ENCODE results near the gene ALDH7A1.
"Not testable (repeated sequence)": the region's sequence is repeated elsewhere in the genome, so short reads cannot be mapped to it uniquely, and the experiment has no call there.

ALDH7A1 gene

GRCh38 chr5:126534553-126534952 lies 60.5 kb downstream of the ALDH7A1 start:
- DNase-seq (ENCODE audit: low read depth) = no peak

GRCh38 chr5:126531543-126532120 lies 63.4 kb downstream of the ALDH7A1 start:
- DNase-seq (ENCODE audit: low read depth) = no peak

GRCh38 chr5:126527892-126528291 lies 67.1 kb downstream of the ALDH7A1 start:
- DNase-seq (ENCODE audit: low read depth) = no peak

GRCh38 chr5:126527158-126527557 lies 67.9 kb downstream of the ALDH7A1 start:
- no peak for DNase-seq (ENCODE audit: low read depth)

- DNase-seq (ENCODE audit: low read depth) = no peak
Observed at GRCh38 chr5:126526493-126526892, 68.5 kb downstream of the ALDH7A1 start.

- DNase-seq (ENCODE audit: low read depth) = no peak
Observed at GRCh38 chr5:126525630-126526245, 69.3 kb downstream of the ALDH7A1 start.

- DNase-seq (ENCODE audit: low read depth) = no peak
Observed at GRCh38 chr5:126523818-126524510, 71.1 kb downstream of the ALDH7A1 start.

- no peak for DNase-seq (ENCODE audit: low read depth)
Observed at GRCh38 chr5:126521130-126521529, 73.9 kb downstream of the ALDH7A1 start.

- no peak for DNase-seq (ENCODE audit: low read depth)
Observed at GRCh38 chr5:126520593-126520953, 74.4 kb downstream of the ALDH7A1 start.

GRCh38 chr5:126519637-126520592 lies 75.1 kb downstream of the ALDH7A1 start:
- no peak for DNase-seq (ENCODE audit: low read depth)

GRCh38 chr5:126519223-126519622 lies 75.8 kb downstream of the ALDH7A1 start:
- DNase-seq (ENCODE audit: low read depth) = not testable (repeated sequence)

GRCh38 chr5:126516852-126517251 lies 78.2 kb downstream of the ALDH7A1 start:
- no peak for DNase-seq (ENCODE audit: low read depth)

GRCh38 chr5:126516133-126516532 lies 78.9 kb downstream of the ALDH7A1 start:
- DNase-seq (ENCODE audit: low read depth) = no peak

- DNase-seq (ENCODE audit: low read depth) = no peak
Observed at GRCh38 chr5:126515337-126515736, 79.7 kb downstream of the ALDH7A1 start.

- DNase-seq (ENCODE audit: low read depth) = no peak
Observed at GRCh38 chr5:126514558-126515141, 80.4 kb downstream of the ALDH7A1 start.

GRCh38 chr5:126514131-126514557 lies 80.9 kb downstream of the ALDH7A1 start:
- no peak for DNase-seq (ENCODE audit: low read depth)

GRCh38 chr5:126513703-126514102 lies 81.3 kb downstream of the ALDH7A1 start:
- DNase-seq (ENCODE audit: low read depth) = no peak

- no peak for DNase-seq (ENCODE audit: low read depth)
Observed at GRCh38 chr5:126513302-126513701, 81.7 kb downstream of the ALDH7A1 start.

GRCh38 chr5:126512451-126512850 lies 82.6 kb downstream of the ALDH7A1 start:
- DNase-seq (ENCODE audit: low read depth) = no peak

GRCh38 chr5:126511961-126512360 lies 83.1 kb downstream of the ALDH7A1 start:
- DNase-seq (ENCODE audit: low read depth) = no peak

GRCh38 chr5:126509339-126509738 lies 85.7 kb downstream of the ALDH7A1 start:
- DNase-seq (ENCODE audit: low read depth) = no peak

- DNase-seq (ENCODE audit: low read depth) = no peak
Observed at GRCh38 chr5:126508962-126509279, 86.1 kb downstream of the ALDH7A1 start.
